K562 (cell line): ENCODE measurements around the gene UIMC1. TPM values are rescaled to one million over a fixed set of nuclear protein-coding genes. Genes with fewer than 3 reads are reported as not detected.
A peak's percentile ranks its signal among the peaks of the same experiment; 100 is the strongest.

ENCODE experiments used
- ATAC-seq: fragments of 200-7000 bp; cut with Tn5 transposase; 3 replicates; pipeline ENCODE4 v1.9.1; 2020; ENCODE audit warnings: moderate library complexity
- BruUV-seq: library from RNA; stranded (reverse); fragments of 400-500 nt; replicated peaks from 2 replicates; lab custom pipeline; 2021; lab: Mats Ljungman, UMichigan
- CTCF ChIA-PET: fragments of 300-600 bp; formaldehyde crosslinking; extraction: SDS; loops from one replicate; lab custom pipeline; 2021; ENCODE audit warnings: low intra/inter-chr PET ratio; lab: Yijun Ruan, JAX
- POLR2A ChIA-PET: fragments of 300-600, 350-650 bp; sonication (Branson Sonifier 250); formaldehyde crosslinking; extraction: SDS; loops from one replicate; lab custom pipeline; 2021; ENCODE audit warnings: antibody characterized with exemption, inconsistent platforms; lab: Yijun Ruan, JAX
- DNase-seq, 4 experiments: peaks; one replicate each; pipeline versions ENCODE4 v3.0.0 to v3.0.0-alpha.2; 2011 to 2018; ENCODE audit warnings: low spot score in 3 of 4, mixed read lengths in 3 of 4; ENCODE audit errors: extremely low read depth in 1 of 4
- FAIRE-seq: peaks from 2 replicates; lab custom pipeline; 2011; peaks lifted over from hg19 to GRCh38; lab: Jason Lieb, UNC
- H2AFZ ChIP-seq: 2 replicates; pipeline ENCODE4 v1.6.0; 2011; ENCODE audit warnings: low read depth, low read length, control low read depth, inconsistent platforms
- H3K27ac ChIP-seq: fragments of 200-600 bp; 3 replicates; pipeline ENCODE4 v1.8.0; 2011; ENCODE audit warnings: low read depth, mild to moderate bottlenecking, control low read depth, inconsistent platforms, low read length, moderate library complexity, mixed read lengths; ENCODE audit errors: extremely low read depth
- H3K27me3 ChIP-seq, 2 experiments: fragments of 300-600 bp in 1 of 2; 2 replicates in 1 of 2; 3 replicates in 1 of 2; pipeline versions ENCODE4 v1.6.0 to v1.8.0; 2011; ENCODE audit warnings: inconsistent platforms in 2 of 2, low read length in 2 of 2, mild to moderate bottlenecking in 1 of 2, mixed read lengths in 1 of 2, moderate library complexity in 1 of 2; ENCODE audit not compliant: control insufficient read depth in 2 of 2, insufficient read depth in 2 of 2
- H3K36me3 ChIP-seq: fragments of 300-600 bp; 3 replicates; pipeline ENCODE4 v1.8.0; 2011; ENCODE audit warnings: mild to moderate bottlenecking, low read length, inconsistent platforms; ENCODE audit not compliant: control insufficient read depth, insufficient read depth
- H3K4me1 ChIP-seq, 2 experiments: fragments of 200-600 bp in 1 of 2; replicated peaks in 1 of 2; 2 replicates in 1 of 2; 3 replicates in 1 of 2; pipeline versions ENCODE4 v1.5.1 to v1.8.0; 2011; ENCODE audit warnings: inconsistent platforms in 2 of 2, low read length in 2 of 2, mild to moderate bottlenecking in 1 of 2, mixed read lengths in 1 of 2, moderate library complexity in 1 of 2; ENCODE audit not compliant: control insufficient read depth in 2 of 2, insufficient read depth in 2 of 2
- H3K4me2 ChIP-seq: 2 replicates; pipeline ENCODE4 v1.6.1; 2011; ENCODE audit warnings: low read length, control low read depth, inconsistent platforms, mixed read lengths; ENCODE audit not compliant: insufficient read depth
- H3K4me3 ChIP-seq: fragments of 200-600 bp; sonication (generic), shearing (Covaris generic); 2 replicates; pipeline ENCODE4 v1.5.1; 2016; ENCODE audit warnings: control low read depth, inconsistent platforms
- H3K79me2 ChIP-seq: fragments of 200-600 bp; 3 replicates; pipeline ENCODE4 v1.8.0; 2011; ENCODE audit warnings: low read length, inconsistent platforms; ENCODE audit not compliant: control insufficient read depth, insufficient read depth
- H3K9ac ChIP-seq, 2 experiments: 2 replicates each; pipeline versions ENCODE4 v1.6.0 to v1.6.1; 2011; ENCODE audit warnings: low read depth in 2 of 2, low read length in 2 of 2, control low read depth in 1 of 2, inconsistent platforms in 1 of 2, mild to moderate bottlenecking in 1 of 2, mixed read lengths in 1 of 2; ENCODE audit not compliant: insufficient read depth in 1 of 2
- H3K9me1 ChIP-seq: one replicate; pipeline ENCODE4 v1.6.0; 2011; ENCODE audit warnings: inconsistent platforms, mild to moderate bottlenecking, low read length, moderate library complexity; ENCODE audit not compliant: control insufficient read depth, insufficient read depth
- H3K9me3 ChIP-seq: replicated peaks from 2 replicates; pipeline ENCODE4 v1.5.1; 2011; ENCODE audit warnings: low read depth, low read length, inconsistent platforms; ENCODE audit not compliant: control insufficient read depth, insufficient read depth
- H4K20me1 ChIP-seq: replicated peaks from 2 replicates; pipeline ENCODE4 v1.6.1; 2011; ENCODE audit warnings: low read length, inconsistent platforms, mixed read lengths; ENCODE audit not compliant: control insufficient read depth, insufficient read depth
- CBX3 ChIP-seq, 2 experiments: IDR thresholded peaks; 1 replicate in 1 of 2; 2 replicates in 1 of 2; pipeline ENCODE4 v1.6.1; 2012; ENCODE audit warnings: inconsistent platforms in 2 of 2, low read length in 2 of 2, borderline replicate concordance in 1 of 2, control low read depth in 1 of 2
- E2F5 ChIP-seq: sonication (generic); formaldehyde crosslinking; IDR thresholded peaks from 2 replicates; pipeline ENCODE4 v1.8.0; 2022; ENCODE audit warnings: mild to moderate bottlenecking, missing genetic modification reagents
- EP400 ChIP-seq: fragments of 450-650 bp; IDR thresholded peaks from 2 replicates; pipeline ENCODE4 v1.6.1; 2017; ENCODE audit warnings: antibody characterized with exemption, mild to moderate bottlenecking, moderate library complexity
- EZH2 ChIP-seq: IDR thresholded peaks from 2 replicates; pipeline ENCODE4 v1.6.1; 2012; ENCODE audit warnings: low read depth, mild to moderate bottlenecking, inconsistent platforms, low read length, borderline replicate concordance
- GATAD2B ChIP-seq: fragments of 450-650 bp; IDR thresholded peaks from 2 replicates; pipeline ENCODE4 v1.6.1; 2017; ENCODE audit warnings: mild to moderate bottlenecking, borderline replicate concordance
- KLF13 ChIP-seq: fragments of 450-650 bp; IDR thresholded peaks from 2 replicates; pipeline ENCODE4 v1.6.1; 2016; ENCODE audit warnings: missing genetic modification characterization, low read depth, mild to moderate bottlenecking, missing compliant biosample characterization, moderate library complexity, borderline replicate concordance
- PHF8 ChIP-seq: fragments of 200-600 bp; sonication (generic); IDR thresholded peaks from 2 replicates; pipeline ENCODE4 v1.6.1; 2012; ENCODE audit warnings: mixed run types, mild to moderate bottlenecking, inconsistent platforms, low read length, moderate library complexity, borderline replicate concordance
- TFAP4 ChIP-seq: sonication (generic); formaldehyde crosslinking; IDR thresholded peaks from 2 replicates; pipeline ENCODE4 v1.8.0; 2022; ENCODE audit warnings: missing genetic modification reagents, mild to moderate bottlenecking, moderate library complexity, borderline replicate concordance
- ZBTB8A ChIP-seq: fragments of 450-650 bp; IDR thresholded peaks from 2 replicates; pipeline ENCODE4 v1.6.1; 2018; ENCODE audit warnings: mild to moderate bottlenecking, moderate library complexity; ENCODE audit not compliant: partially characterized antibody
- WGBS: fragments of 100-300 bp; shearing (Covaris generic); methylation state at CpG from one replicate; pipeline ENCODE4 v1.1.6; 2016; ENCODE audit warnings: low coverage, mixed read lengths; ENCODE audit not compliant: insufficient coverage; ENCODE audit errors: missing lambda C conversion rate; 5-methylcytosine and 5-hydroxymethylcytosine counted together
- in situ Hi-C: fragments of 300-500 bp; cut with MboI; formaldehyde crosslinking; loops from 4 replicates; pipeline ENCODE4 v1.15.0; 2018; ENCODE audit warnings: inconsistent platforms, mixed read lengths
- intact Hi-C: fragments of 100-400 bp; cut with micrococcal nuclease; formaldehyde crosslinking; loops from 2 replicates; pipeline ENCODE4 v1.14.2; 2022
- polyA plus RNA-seq, 8 experiments: library from polyadenylated mRNA; depleted of rRNA in 4 of 8; stranded (reverse) in 5 of 8; unstranded in 3 of 8; fragments of >200 nt; fragmentation: Nextera tagmentation in 2 of 8; fragmentation: Illumina TruSeq in 1 of 8; extraction: Ambion mirVana in 2 of 8; extraction: Trizol in 1 of 8; gene quantifications; 2 replicates each; pipeline versions ENCODE4 v1.2.1 to v1.2.3, GENCODE V29; 2011 to 2014; ENCODE audit warnings: inconsistent platforms in 1 of 8, missing spikeins in 1 of 8
- total RNA-seq, 7 experiments: library from RNA; depleted of rRNA in 6 of 7; stranded (reverse); fragments of >200 nt in 6 of 7; fragmentation: Illumina TruSeq in 2 of 7; extraction: Trizol in 2 of 7; gene quantifications; 2 replicates each; pipeline versions ENCODE4 v1.2.1 to v1.2.3, GENCODE V29; 2011 to 2021; ENCODE audit warnings: low replicate concordance in 1 of 7

Gene UIMC1
- total and polyA plus RNA-seq, 9 of the 15 experiments (the other 6 are each of a cell fraction or from before 2014, with no cell fraction given) = 14.9 to 51.7 (median 36.8) TPM

GRCh38 chr5:176875783-176876505, 130.6 kb downstream of the UIMC1 start:
- Histone ChIP-seq H3K27me3 (peaks cover 61 to 76% of the 10 kb centered on the region in 2 experiments), H4K20me1 (peaks cover 14% of the 10 kb centered on the region), H3K9ac (no peak overlapping the region; a peak in 1 of 4 replicates), H3K79me2 (no peaks in the 10 kb centered on the region), H3K4me2 (no peak overlapping the region), H2AFZ (no peak overlapping the region), H3K9me3 (no peaks in the 10 kb centered on the region), H3K9me1 (peaks cover 4% of the 10 kb centered on the region), H3K36me3 (no peaks in the 10 kb centered on the region), H3K4me3 (no peak overlapping the region), H3K4me1 (peaks cover 0 to 53% of the 10 kb centered on the region in 2 experiments; a peak in 2 of 5 replicates), H3K27ac (no peak overlapping the region)
- WGBS = under 1% methylated on average over 23 of the region's 27 CpGs
- peak; percentile 24; the same call in 2 of the 3 replicates for ATAC-seq
- no peak for FAIRE-seq
- ChIA-PET POLR2A (interaction anchor here (0.7 to 1.0 kb wide), 3 partner anchors 10 to 427 kb away, joined by 3 to 4 read pairs (median 3); partner anchors contain the start of gene FAF2), CTCF (no interaction called here)
- intact Hi-C loops (no loop called here), in situ Hi-C loops (no loop called here)
- no TSS peak for BruUV-seq
- DNase-seq = peak in 1 of 4 experiments; percentile 9
- TF ChIP-seq EP400 (no peak), TFAP4 (peak; percentile 16; the same call in 1 of the 2 replicates), CBX3 (IDR thresholded peaks at IDR 0.05; ENCODE audit: borderline replicate concordance in 1 of 2, low read length in 2 of 2) (no peak), EZH2 (peak; percentile 16; the same call in 1 of the 2 replicates), ZBTB8A (no peak), E2F5 (CRISPR knock-in tag) (no peak), GATAD2B (no peak), PHF8 (no peak), KLF13 (tag) (no peak)
